Measurements from ENCODE around the gene TFAP2D. TPM values are rescaled to one million over a fixed set of nuclear protein-coding genes. Genes with fewer than 3 reads are reported as not detected.
A peak's percentile ranks its signal among the peaks of the same experiment; 100 is the strongest.

TFAP2D gene
- total RNA-seq, 3 donors from 2014 or later: not detected

DNA sequence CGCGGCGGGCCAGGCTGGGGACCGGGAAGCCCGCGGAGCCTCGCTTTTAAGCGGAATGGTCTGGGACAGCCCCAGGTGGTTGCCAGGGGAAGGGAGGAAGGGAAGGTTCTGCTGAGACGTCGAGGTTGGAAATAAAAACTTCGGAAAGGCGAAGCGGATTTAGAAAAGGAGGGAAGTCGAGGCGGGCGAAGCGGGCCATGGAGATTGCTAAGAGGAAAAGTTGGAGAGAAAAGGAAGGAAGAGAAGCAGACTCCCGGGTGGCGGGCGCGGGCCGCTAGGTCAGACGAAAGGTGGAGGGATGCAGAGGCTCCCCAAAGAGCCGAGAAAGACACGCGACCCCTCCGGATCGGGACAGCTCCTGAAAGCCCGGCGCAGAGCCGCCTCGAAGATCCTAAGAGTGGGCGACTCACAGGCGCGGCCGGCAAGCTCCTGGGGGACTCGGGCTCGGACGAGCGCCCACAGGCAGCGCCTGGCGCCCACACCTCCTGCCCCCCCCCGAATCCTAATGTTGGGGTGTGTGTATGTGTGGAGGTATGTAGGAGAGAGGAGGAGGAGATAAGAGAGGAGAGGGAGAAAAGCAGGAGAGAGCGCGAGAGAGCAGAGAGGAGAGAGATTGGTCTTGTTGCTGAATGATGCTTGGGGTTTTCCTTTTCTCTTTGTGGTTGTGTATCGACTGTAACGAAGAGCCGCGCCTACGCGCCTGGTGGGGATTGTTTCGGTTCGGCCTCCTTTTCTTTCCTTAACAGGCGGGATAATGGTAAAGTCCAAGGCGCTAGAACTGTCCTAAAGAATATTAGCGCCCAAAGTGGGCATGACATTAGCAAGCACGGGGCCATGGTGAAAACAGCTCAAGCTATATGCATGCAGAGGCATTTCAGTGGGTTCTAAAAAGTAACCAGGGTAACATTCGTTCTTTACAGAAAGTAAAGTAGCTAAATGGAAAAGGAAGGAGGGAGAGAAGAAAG is 106.9 kb downstream of the TFAP2D start:
- TF ChIP-seq POLR2AphosphoS5 (IDR thresholded peaks at IDR 0.05): peak in 1 of 3 donors; percentile 10
- peak; percentile 38 for TF ChIP-seq POLR2A (IDR thresholded peaks at IDR 0.05)
- TF ChIP-seq, protein P1, sequence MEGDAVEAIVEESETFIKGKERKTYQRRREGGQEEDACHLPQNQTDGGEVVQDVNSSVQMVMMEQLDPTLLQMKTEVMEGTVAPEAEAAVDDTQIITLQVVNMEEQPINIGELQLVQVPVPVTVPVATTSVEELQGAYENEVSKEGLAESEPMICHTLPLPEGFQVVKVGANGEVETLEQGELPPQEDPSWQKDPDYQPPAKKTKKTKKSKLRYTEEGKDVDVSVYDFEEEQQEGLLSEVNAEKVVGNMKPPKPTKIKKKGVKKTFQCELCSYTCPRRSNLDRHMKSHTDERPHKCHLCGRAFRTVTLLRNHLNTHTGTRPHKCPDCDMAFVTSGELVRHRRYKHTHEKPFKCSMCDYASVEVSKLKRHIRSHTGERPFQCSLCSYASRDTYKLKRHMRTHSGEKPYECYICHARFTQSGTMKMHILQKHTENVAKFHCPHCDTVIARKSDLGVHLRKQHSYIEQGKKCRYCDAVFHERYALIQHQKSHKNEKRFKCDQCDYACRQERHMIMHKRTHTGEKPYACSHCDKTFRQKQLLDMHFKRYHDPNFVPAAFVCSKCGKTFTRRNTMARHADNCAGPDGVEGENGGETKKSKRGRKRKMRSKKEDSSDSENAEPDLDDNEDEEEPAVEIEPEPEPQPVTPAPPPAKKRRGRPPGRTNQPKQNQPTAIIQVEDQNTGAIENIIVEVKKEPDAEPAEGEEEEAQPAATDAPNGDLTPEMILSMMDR (IDR thresholded peaks at IDR 0.05): no peak
- Histone ChIP-seq H3K4me1 (no peaks in the 10 kb centered on the region), H3K27ac (peak overlapping the region; percentile 97 to 98), H3K36me3 (no peaks in the 10 kb centered on the region), H3K9me3 (no peaks in the 10 kb centered on the region), H3K4me3 (peak overlapping the region; percentile 19 to 78 (median 63)), H3K27me3 (peaks cover 2 to 28% of the 10 kb centered on the region in 2 donors)
- DNase-seq (ENCODE audit: low spot score in 2 of 2): peak in 1 of 2 donors; percentile 61
- intact Hi-C loops (cut with DNase I; ENCODE audit: low total_unique reads): loop anchor here (5.0 kb wide), 1 partner anchor 1142 kb away; no protein-coding TSS in a partner anchor

DNA sequence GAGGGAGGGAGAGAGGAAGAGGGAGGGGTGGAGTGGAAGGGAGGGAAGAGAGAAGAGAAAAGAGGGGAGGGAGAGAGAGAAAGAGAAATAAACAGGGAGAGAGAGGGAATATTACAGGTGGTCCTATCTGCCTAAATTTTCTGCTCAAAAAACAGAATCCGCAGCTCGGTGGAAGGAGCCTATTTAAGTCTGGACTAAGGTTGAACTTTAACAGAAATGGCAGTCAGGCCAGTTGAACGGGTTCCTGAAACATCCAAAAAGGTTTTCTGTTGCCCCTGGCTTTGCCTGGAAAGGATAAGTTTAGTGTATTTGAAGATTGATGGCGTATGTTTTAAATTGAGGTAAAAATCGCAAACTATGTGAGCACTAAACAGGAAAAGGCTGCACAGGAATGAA is 107.5 kb downstream of the TFAP2D start:
- H3K27me3 ChIP-seq: peaks cover 2 to 32% of the 10 kb centered on the region in 2 donors
- no peaks in the 10 kb centered on the region for H3K4me1 ChIP-seq
- no peak for DNase-seq (ENCODE audit: low spot score in 2 of 2)
- H3K4me3 ChIP-seq: peak overlapping the region in 2 of 3 donors; percentile 63 to 78
- H3K36me3 ChIP-seq: no peaks in the 10 kb centered on the region
- peak overlapping the region; percentile 97 to 98 for H3K27ac ChIP-seq
- no peaks in the 10 kb centered on the region for H3K9me3 ChIP-seq
- intact Hi-C loops (cut with DNase I; ENCODE audit: low total_unique reads): no loop called here
- TF ChIP-seq, protein P1 (IDR thresholded peaks at IDR 0.05): no peak
- TF ChIP-seq POLR2AphosphoS5 (IDR thresholded peaks at IDR 0.05) (no peak), POLR2A (IDR thresholded peaks at IDR 0.05) (no peak)

DNA sequence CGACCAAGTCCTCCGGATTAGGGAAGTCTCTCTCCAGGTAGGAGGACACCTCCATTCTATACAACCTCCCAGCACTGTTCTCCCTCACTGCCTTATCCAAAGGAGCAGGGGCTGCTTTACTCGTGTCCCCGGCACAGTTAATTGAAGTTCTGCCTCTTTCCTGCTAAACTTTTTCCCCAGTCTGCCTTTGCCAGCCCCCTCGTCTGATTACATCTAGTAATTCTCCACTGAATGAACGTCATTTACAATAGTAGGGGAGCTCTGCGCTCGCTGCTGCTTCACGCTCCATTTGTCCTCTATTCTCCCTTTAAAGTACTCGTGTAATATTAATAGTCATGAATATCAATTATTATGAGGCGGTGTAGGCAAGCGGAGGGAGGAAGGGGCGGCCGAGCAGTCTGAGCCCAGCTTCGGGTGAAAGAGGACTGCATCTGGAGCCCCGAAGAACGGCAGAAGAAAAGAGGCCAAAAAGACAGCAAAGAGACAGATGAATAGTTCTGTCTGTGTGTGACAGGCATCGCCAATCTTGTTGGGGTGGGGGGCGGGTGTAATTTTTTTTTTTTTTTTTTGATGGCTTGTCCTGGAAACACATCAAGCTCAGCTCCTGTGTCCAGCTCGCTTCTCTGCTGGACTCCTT is 108.2 kb downstream of the TFAP2D start:
- no peaks in the 10 kb centered on the region for H3K9me3 ChIP-seq
- no peaks in the 10 kb centered on the region for H3K36me3 ChIP-seq
- H3K4me1 ChIP-seq: no peaks in the 10 kb centered on the region
- H3K4me3 ChIP-seq: peak overlapping the region in 2 of 3 donors; percentile 63 to 78
- TF ChIP-seq POLR2AphosphoS5 (IDR thresholded peaks at IDR 0.05): peak in 1 of 3 donors; percentile 15
- no peak for TF ChIP-seq POLR2A (IDR thresholded peaks at IDR 0.05)
- intact Hi-C loops (cut with DNase I; ENCODE audit: low total_unique reads): no loop called here
- H3K27ac ChIP-seq: peak overlapping the region; percentile 97 to 98
- DNase-seq (ENCODE audit: low spot score in 2 of 2): no peak
- peaks cover 2 to 38% of the 10 kb centered on the region in 2 donors for H3K27me3 ChIP-seq

DNA sequence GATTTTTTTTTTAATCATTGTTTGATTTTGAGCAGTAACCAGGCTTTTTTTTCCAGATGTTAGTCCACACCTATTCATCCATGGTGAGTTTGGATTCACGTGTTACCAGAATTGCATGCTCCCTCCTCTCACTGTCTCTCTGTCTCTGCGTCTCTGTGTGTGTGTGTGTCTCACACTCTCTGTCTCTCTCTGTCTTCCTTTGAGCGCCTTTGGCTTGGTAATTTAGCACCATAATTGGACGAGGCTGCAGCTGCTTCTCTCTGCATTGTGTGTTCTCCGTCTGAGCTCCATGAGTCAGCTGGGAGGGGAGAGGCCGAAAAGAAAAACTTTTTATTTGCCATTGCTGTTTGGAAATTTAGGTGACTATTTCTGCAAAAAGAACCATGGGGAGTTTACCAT is 108.8 kb downstream of the TFAP2D start:
- Histone ChIP-seq H3K4me3 (peak overlapping the region in 2 of 3 donors; percentile 63 to 78), H3K36me3 (no peaks in the 10 kb centered on the region), H3K27me3 (peaks cover 2 to 42% of the 10 kb centered on the region in 2 donors), H3K4me1 (no peaks in the 10 kb centered on the region), H3K9me3 (no peaks in the 10 kb centered on the region), H3K27ac (peak overlapping the region; percentile 96 to 98)
- TF ChIP-seq POLR2AphosphoS5 (IDR thresholded peaks at IDR 0.05) (no peak), POLR2A (IDR thresholded peaks at IDR 0.05) (no peak)
- TF ChIP-seq, protein P1 (IDR thresholded peaks at IDR 0.05): no peak
- DNase-seq (ENCODE audit: low spot score in 2 of 2): no peak
- intact Hi-C loops (cut with DNase I; ENCODE audit: low total_unique reads): no loop called here

Other genes with a start within 250 kb of the TFAP2D start
- gene TFAP2B, start 105.3 kb downstream of the TFAP2D start, total RNA-seq: 10 to 100 TPM in 2 of 3 donors, under 1 TPM in 1; under 0.01 to 25.0 (median 14.4) TPM

All from breast epithelium (tissue), 4 donors.